Uterus (tissue), 4 donors: ENCODE measurements around the gene VARS2. TPM values are rescaled to one million over a fixed set of nuclear protein-coding genes. Genes with fewer than 3 reads are reported as not detected.

ENCODE experiments used
- DNase-seq, 2 donors: peaks; one replicate each; pipeline ENCODE4 v3.0.0-alpha.2; 2019 to 2020
- H3K27ac ChIP-seq, 2 donors: fragments of 200-600 bp; sonication (generic); 1 replicate in 1 of 2; 2 replicates in 1 of 2; pipeline ENCODE4 v1.5.1; 2016 to 2018
- H3K27me3 ChIP-seq, 2 donors: fragments of 200-600 bp; sonication (generic); one replicate each; pipeline ENCODE4 v1.5.1; 2018 to 2019; ENCODE audit warnings: control low read depth in 1 of 2
- H3K36me3 ChIP-seq, 2 donors: fragments of 200-600 bp; sonication (generic); one replicate each; pipeline ENCODE4 v1.5.1; 2019; ENCODE audit warnings: control low read depth in 1 of 2
- H3K4me1 ChIP-seq, 2 donors: fragments of 200-600 bp; sonication (generic); one replicate each; pipeline ENCODE4 v1.5.1; 2018 to 2019; ENCODE audit warnings: control low read depth in 1 of 2
- H3K4me3 ChIP-seq, 2 donors: fragments of 200-600 bp; sonication (generic); 1 replicate in 1 of 2; 2 replicates in 1 of 2; pipeline ENCODE4 v1.5.1; 2018 to 2019; ENCODE audit warnings: mild to moderate bottlenecking in 1 of 2
- H3K9me3 ChIP-seq, 2 donors: fragments of 200-600 bp; sonication (generic); one replicate each; pipeline ENCODE4 v1.5.1; 2019; ENCODE audit warnings: control low read depth in 1 of 2
- CTCF ChIP-seq, 4 experiments: fragments of 200-600 bp in 2 of 4; fragments of 450-650 bp in 2 of 4; sonication (generic) in 2 of 4; IDR thresholded peaks; one replicate each; pipeline ENCODE4 v1.5.1; 2016 to 2019; ENCODE audit warnings: antibody characterized with exemption in 4 of 4, mild to moderate bottlenecking in 2 of 4, moderate library complexity in 1 of 4
- POLR2A ChIP-seq, 2 donors: fragments of 450-650 bp; IDR thresholded peaks; one replicate each; pipeline ENCODE4 v1.6.1; 2016; ENCODE audit warnings: antibody characterized with exemption in 2 of 2, mild to moderate bottlenecking in 1 of 2, moderate library complexity in 1 of 2
- intact Hi-C: fragments of 100-400 bp; cut with DNase I; formaldehyde crosslinking; loops from one replicate; pipeline ENCODE4 v1.15.1; 2023; ENCODE audit warnings: low total_unique reads
- total RNA-seq, 4 donors: library from RNA; depleted of rRNA in 3 of 4; stranded (reverse); fragments of >200 nt in 3 of 4; gene quantifications; one replicate each; pipeline versions ENCODE4 v1.1.0 to v1.2.4, GENCODE V29; 2014 to 2023
- donor health status: DM: yes; HTN: yes; CAD: no.

The VARS2 gene
- total RNA-seq, 4 donors from 2014 or later = 12.6 to 34.2 (median 22.4) TPM

- Histone ChIP-seq H3K4me3 (no peak overlapping the region), H3K9me3 (no peaks in the 10 kb centered on the region), H3K36me3 (no peaks in the 10 kb centered on the region), H3K4me1 (no peaks in the 10 kb centered on the region), H3K27ac (no peak overlapping the region), H3K27me3 (no peaks in the 10 kb centered on the region)
- TF ChIP-seq CTCF (IDR thresholded peaks at IDR 0.05) (no peak), POLR2A (IDR thresholded peaks at IDR 0.05) (no peak)
- intact Hi-C loops = no loop called here
- DNase-seq = no peak
These were observed 25.4 kb downstream of the VARS2 start for GRCh38 chr6:30939473-30939872.

DNA sequence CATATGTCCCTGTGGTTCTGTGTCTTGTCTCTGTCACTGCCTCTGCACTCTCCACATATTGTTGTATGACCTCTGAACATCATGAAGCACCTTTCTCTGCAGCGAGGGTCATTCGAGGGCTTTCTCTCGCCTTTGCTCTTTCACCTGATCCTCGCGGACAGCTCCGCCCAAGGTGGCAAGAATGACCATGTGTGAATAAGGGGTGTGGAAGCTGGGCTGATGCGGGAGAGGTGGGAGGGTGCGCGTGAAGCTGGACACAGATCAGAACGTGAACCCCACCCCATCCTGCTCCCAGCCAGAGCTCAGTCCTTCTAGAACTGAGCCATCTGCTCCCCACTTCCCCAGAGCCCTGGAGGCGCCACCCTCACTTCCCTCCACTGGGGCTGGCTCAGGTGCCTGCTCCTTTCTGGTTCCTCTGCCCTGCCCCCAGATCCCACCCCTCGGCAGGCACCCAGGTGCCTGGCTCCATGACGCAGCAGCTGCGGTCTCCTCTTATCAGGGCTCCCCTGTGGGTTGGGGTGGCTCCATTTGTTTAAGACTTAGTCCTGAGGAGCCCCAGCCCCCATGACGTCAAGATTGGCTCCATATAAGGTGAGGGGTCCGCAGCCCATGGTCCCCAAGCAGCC is 26.4 kb downstream of the VARS2 start, which contains the start of gene MUCL3:
Gene MUCL3 (plus strand): TSS at position 613 of the 626 bp plus-strand sequence. CDS start 27 bp downstream, outside the sequence.
- H3K27me3 ChIP-seq = no peaks in the 10 kb centered on the region
- no peak for DNase-seq
- TF ChIP-seq CTCF (IDR thresholded peaks at IDR 0.05) (no peak), POLR2A (IDR thresholded peaks at IDR 0.05) (no peak)
- intact Hi-C loops = no loop called here
- H3K4me3 ChIP-seq = no peak within 1 kb of the TSS
- no peaks in the 10 kb centered on the region for H3K9me3 ChIP-seq
- no peaks in the 10 kb centered on the region for H3K36me3 ChIP-seq
- no peaks in the 10 kb centered on the region for H3K4me1 ChIP-seq
- H3K27ac ChIP-seq = no peak within 1 kb of the TSS

DNA sequence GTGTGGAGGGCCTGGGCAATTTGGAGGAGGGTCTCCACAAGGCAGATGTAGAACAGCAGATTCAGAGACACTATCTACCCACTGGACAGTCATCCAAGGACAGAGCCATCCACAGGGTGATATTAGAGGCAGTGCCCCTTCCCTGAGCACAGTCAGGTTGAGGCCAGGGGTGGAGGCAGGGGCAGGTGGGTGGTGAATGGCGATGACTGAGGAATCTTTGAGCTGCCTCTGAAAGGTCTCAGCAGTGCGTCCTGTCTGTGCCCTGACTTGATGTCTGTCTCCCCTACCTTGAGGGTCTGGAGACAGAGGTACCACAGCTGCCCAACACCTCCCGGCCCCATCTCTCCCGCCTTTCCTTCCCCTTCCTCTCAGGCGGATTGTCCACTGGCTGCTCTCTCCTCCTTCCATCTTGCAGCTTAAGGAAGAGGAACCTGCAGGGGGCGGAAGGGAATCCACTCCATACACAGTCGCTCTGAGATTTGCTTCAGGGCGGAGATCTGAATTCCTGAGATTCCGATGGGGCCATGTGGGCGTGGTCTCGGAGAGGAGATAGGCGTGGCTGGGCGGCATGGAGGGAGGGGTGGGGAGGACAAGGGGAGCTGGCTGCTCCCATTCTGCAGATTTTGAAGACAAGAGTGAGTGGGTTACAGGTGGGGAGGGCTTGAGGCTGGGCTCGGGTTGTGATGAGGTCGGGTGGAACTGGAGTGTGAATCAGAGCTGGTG is 28.5 kb downstream of the VARS2 start:
- H3K27me3 ChIP-seq = no peaks in the 10 kb centered on the region

GRCh38 chr6:30944051-30944450 is 30.0 kb downstream of the VARS2 start:
- no peak overlapping the region for H3K27ac ChIP-seq
- no peak for TF ChIP-seq POLR2A (IDR thresholded peaks at IDR 0.05)
- no peak for TF ChIP-seq CTCF (IDR thresholded peaks at IDR 0.05)
- no peak overlapping the region for H3K4me3 ChIP-seq
- no peaks in the 10 kb centered on the region for H3K27me3 ChIP-seq
- intact Hi-C loops = no loop called here
- no peak for DNase-seq
- H3K36me3 ChIP-seq = no peaks in the 10 kb centered on the region
- no peaks in the 10 kb centered on the region for H3K9me3 ChIP-seq
- no peaks in the 10 kb centered on the region for H3K4me1 ChIP-seq

More for the DNA sequence above, 28.5 kb downstream of the VARS2 start:
- Histone ChIP-seq H3K9me3 (no peaks in the 10 kb centered on the region), H3K4me1 (no peaks in the 10 kb centered on the region), H3K36me3 (no peaks in the 10 kb centered on the region), H3K4me3 (no peak overlapping the region), H3K27ac (no peak overlapping the region)
- intact Hi-C loops = no loop called here
- peak; percentile 48 to 63 for DNase-seq
- TF ChIP-seq CTCF (IDR thresholded peaks at IDR 0.05) (peak in 3 of 4 experiments; percentile 12 to 39 (median 23)), POLR2A (IDR thresholded peaks at IDR 0.05) (no peak)

- intact Hi-C loops = no loop called here
- H3K4me1 ChIP-seq = no peaks in the 10 kb centered on the region
- H3K27ac ChIP-seq = no peak overlapping the region
- TF ChIP-seq POLR2A (IDR thresholded peaks at IDR 0.05) = no peak
- no peak for TF ChIP-seq CTCF (IDR thresholded peaks at IDR 0.05)
- H3K27me3 ChIP-seq = no peaks in the 10 kb centered on the region
- H3K9me3 ChIP-seq = no peaks in the 10 kb centered on the region
- H3K36me3 ChIP-seq = no peaks in the 10 kb centered on the region
- no peak for DNase-seq
- no peak overlapping the region for H3K4me3 ChIP-seq
These were observed 31.2 kb downstream of the VARS2 start for GRCh38 chr6:30945281-30945680.
